Activated naive CD4-positive, alpha-beta T cell (primary cell): ENCODE measurements around the gene TWF2.

ENCODE experiments used
- DNase-seq, 4 experiments: peaks; one replicate each; lab custom pipeline; 2025; lab: John Stamatoyannopoulos, UW

Gene TWF2

DNA sequence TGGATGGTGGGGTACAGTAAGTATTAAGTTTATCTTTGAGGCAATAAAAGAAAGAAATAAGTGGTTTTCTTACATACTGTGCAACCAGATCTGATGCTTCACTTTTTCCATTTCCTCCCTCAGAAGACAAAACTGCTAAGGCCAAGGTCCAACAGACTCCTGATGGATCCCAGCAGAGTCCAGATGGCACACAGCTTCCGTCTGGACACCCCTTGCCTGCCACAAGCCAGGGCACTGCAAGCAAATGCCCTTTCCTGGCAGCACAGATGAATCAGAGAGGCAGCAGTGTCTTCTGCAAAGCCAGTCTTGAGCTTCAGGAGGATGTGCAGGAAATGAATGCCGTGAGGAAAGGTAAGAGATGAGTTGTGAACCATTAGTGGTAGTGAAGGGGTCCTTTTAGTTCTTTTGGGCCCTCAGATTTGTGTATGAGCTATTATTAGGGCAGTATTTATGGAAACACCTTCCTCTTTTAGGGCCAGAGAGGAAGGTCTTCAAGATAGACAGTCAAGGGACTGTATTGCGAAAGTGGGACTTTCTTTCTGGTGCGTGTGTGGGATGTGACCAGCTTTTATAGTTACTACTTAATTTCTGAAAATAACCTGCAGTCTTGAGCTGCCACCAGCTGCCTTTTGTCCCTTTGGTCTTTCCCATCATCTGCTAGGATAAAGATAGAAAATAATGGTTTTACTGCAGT lies 36.4 kb downstream of the TWF2 start:
- no peak for DNase-seq

DNA sequence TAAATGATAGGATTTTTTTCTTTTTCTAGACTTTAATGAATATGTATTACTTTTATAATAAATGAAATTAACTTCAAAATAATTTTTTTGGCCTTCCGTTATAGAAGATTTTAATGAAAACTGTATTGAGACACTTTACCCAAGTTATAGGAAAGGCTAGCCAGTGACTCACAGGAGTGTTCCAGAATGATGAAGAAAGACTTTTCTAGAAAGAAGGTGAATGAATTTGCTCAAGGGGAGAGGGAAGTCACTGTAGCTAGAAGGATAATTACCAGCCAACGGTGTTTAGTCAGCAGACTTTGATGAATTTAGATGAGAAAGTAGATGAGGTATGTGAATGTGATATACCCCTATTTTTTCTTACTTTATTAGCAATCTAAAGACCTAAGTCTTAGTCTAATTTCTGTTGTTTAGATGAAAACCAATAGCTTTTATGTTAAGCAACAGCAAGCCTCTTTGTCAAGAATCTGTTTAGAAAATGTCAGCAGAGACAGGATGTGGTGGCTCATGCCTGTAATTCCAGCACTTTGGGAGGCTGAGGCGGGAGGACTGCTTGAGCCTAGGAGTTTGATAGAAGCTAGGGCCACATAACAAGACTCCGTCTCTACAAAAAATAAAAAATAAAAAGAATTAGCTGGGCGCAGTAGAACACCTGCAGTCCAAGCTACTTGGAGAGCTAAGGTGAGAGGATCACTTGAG lies 37.8 kb downstream of the TWF2 start:
- DNase-seq = no peak

- no peak for DNase-seq
These were observed 40.0 kb downstream of the TWF2 start for GRCh38 chr3:52198643-52199608.

- peak; percentile 82 to 93 (median 88) for DNase-seq
These were observed 40.9 kb downstream of the TWF2 start, which contains the start of gene ALAS1 for GRCh38 chr3:52197842-52198625. TSS of gene ALAS1 (plus strand) at chr3:52198160. CDS start at chr3:52199242, 1,082 bp downstream.

DNA sequence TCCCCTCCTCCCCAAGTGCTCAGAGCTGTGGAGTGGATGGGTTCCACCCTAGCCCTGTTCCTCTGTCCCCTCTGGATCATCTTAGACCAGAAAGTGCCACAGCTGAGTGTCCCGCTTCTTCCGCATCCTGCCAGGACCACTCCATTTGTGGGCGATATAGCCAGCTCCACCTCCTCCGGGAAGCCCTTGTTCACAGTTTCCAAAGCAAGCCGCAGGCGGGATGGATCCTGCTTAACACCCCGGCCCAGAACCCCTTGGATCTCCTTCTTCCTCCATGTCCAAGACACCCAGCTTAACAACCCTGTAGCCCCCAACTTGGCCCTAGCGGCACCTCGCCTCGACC lies 41.5 kb downstream of the TWF2 start:
- DNase-seq = no peak

DNA sequence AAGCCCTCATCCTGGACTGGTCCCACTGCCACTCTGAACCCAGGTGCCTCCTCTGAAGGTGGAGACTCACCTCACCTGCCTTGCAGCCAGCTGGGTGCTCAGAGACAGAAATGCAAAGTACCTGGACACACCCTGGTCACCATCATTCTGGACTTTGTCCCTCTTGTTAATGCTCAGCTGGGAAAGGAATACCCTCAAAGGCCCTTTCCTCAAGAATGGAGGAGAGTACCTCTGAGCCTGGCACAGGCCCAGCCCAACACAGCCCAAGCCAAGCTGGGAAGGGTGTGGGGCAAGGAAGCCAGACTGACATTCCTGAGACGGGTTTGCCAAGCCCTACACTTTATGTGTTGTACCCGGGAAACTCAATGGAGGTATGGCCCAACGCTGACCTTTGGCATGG lies 42.0 kb downstream of the TWF2 start:
- no peak for DNase-seq

DNA sequence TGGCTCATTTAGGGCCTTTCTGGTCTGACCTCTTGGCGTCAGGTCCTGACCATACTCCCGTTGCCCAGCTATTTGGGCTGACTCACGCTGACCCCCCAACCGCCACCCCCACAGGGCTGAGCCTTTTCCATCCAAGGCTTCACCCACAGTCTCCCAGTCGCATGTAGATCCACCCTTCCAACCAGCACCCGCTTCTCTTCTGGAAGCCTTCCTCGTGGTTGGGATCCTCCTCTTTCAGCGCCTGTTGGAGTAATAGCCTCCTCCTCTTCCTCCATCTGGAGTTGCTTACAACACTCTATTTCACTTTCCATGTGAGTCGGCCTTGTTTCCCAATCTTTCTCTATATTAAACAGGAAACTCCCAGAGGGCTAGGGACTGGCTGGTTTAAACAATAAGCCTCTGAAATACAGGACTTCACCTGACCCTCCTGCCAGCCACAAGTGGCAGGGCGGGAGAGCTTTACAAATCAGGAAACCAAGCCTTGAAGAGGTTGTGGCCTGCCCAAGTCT lies 43.1 kb downstream of the TWF2 start:
- DNase-seq = no peak

GRCh38 chr3:52195291-52195597 lies 43.7 kb downstream of the TWF2 start:
- no peak for DNase-seq

- DNase-seq = no peak
These were observed 44.3 kb downstream of the TWF2 start for GRCh38 chr3:52194485-52195290.

- DNase-seq = no peak
These were observed 45.9 kb downstream of the TWF2 start for GRCh38 chr3:52193065-52193464.

DNA sequence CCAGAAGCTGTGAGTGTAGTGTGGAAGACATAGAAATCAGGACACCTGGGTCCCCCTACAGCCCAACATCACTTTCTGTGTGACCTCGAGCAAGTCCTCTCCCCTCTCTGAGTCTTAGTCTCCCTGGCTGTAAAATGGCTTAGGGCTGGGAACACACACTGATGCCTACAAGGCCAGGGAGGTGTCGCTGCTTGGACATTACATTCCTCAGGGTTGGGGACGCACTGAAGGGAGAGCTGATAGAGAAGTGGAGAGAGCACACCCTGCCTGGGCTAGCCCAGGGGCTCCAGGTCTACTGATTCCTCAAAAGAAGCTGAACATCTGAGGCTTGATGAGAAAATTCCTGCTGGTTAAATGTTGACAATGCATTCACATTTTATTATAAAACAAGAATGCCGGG lies 47.3 kb downstream of the TWF2 start:
- no peak for DNase-seq

GRCh38 chr3:52190294-52191074 lies 48.5 kb downstream of the TWF2 start:
- no peak for DNase-seq

GRCh38 chr3:52188556-52188955 lies 50.4 kb downstream of the TWF2 start:
- no peak for DNase-seq

DNA sequence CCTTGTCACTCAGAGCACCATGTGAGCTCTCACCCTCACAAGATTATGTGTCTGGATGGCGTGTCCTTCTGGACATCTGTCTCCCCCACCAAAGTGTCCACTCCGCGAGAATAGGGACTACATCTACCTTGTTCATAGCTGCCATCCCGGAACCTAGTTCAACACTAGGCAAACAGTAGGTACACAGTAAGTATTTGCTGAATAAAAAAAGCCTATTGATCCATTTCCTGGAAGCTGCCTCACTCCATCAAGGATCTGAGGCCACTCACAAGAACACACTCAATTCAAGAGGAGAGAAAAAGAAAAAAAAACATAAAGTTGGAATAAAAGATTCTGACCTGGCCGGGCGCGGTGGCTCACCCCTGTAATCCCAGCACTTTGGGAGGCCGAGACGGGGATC lies 52.2 kb downstream of the TWF2 start:
- no peak for DNase-seq

DNA sequence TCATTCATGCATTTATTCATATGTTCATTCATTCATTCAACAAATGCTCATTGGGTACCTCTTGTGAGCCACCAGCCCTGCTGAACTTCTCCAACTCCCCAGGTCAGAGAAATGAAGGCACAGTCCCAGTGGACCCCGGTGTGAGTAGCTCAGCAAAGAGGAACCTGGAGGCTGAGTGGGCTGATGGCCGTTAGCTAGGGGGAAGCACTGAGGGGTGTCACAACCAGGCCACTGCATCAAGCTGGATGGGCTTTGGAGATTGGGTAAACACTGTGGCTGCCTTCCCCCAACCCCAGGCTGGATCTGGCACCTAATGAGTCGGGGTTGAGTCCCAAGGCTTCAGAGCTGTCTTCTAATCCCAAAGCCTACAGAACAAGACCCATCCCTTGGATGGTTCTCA lies 53.1 kb downstream of the TWF2 start:
- DNase-seq = no peak

GRCh38 chr3:52185311-52185710 lies 53.6 kb downstream of the TWF2 start:
- DNase-seq = no peak

DNA sequence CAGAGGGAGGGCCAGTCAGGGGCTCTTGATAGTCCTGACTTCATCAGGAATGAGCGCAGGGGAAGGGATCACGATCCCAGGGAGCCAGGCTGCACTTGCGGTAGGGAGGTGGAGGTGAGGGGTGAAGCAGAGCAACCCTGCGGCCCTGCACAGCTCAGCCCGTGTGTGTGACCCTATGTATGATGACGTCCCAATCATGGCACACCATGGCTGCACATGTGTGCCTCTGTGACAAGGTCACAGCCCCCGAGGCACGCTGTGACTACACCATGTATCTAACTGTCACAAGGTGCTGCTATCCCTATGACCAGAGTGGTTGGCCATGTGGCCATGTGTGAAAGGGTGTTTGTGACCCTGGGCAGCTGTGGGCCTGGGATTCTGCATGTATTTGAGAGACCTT lies 54.3 kb downstream of the TWF2 start:
- DNase-seq = no peak

DNA sequence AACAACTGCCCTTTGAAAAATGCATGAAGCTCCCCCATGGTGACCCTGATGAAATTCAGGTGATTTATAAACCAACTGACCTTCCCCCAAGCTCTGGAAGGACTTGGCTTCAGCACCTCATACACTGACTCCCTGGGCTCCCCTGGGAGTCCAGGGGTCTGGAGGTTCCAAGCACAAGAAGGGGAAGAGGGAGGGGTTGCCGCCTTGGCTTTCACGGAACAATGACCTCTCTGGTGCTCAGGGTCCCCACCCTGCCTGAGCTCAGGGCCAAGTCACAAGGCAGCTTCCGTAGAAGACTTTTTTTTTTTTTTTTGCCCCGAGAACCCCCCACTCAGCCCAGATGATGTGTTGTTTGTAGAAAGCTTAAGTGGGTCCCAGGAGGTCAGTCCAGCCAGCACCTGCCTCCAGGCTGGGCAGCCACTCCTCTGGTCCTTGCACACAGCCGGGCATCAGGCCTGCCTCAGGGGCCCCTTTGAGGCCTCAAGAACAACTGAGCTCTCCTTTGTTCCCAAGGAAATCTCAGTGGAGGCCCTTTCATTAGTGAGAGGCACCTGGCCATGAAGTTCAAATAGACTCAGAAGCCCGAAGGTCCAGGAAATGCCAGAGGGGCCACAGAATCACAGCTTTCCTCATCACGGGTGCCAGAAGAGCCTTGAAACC lies 55.0 kb downstream of the TWF2 start:
- no peak for DNase-seq

- DNase-seq = no peak
These were observed 56.3 kb downstream of the TWF2 start for GRCh38 chr3:52182691-52183090.

GRCh38 chr3:52182196-52182595 lies 56.8 kb downstream of the TWF2 start:
- no peak for DNase-seq
